K562 (cell line): Measurements from ENCODE around the gene PHKA2. TPM values are rescaled to one million over a fixed set of nuclear protein-coding genes. Genes with fewer than 3 reads are reported as not detected.

ENCODE experiments used
- ATAC-seq: fragments of 200-7000 bp; cut with Tn5 transposase; 3 replicates; pipeline ENCODE4 v1.9.1; 2020; ENCODE audit warnings: moderate library complexity
- BruUV-seq: library from RNA; stranded (reverse); fragments of 400-500 nt; replicated peaks from 2 replicates; lab custom pipeline; 2021; lab: Mats Ljungman, UMichigan
- CTCF ChIA-PET: fragments of 300-600 bp; formaldehyde crosslinking; extraction: SDS; loops from one replicate; lab custom pipeline; 2021; ENCODE audit warnings: low intra/inter-chr PET ratio; lab: Yijun Ruan, JAX
- POLR2A ChIA-PET: fragments of 300-600, 350-650 bp; sonication (Branson Sonifier 250); formaldehyde crosslinking; extraction: SDS; loops from one replicate; lab custom pipeline; 2021; ENCODE audit warnings: antibody characterized with exemption, inconsistent platforms; lab: Yijun Ruan, JAX
- DNase-seq, 4 experiments: peaks; one replicate each; pipeline versions ENCODE4 v3.0.0 to v3.0.0-alpha.2; 2011 to 2018; ENCODE audit warnings: low spot score in 3 of 4, mixed read lengths in 3 of 4; ENCODE audit errors: extremely low read depth in 1 of 4
- FAIRE-seq: peaks from 2 replicates; lab custom pipeline; 2011; peaks lifted over from hg19 to GRCh38; lab: Jason Lieb, UNC
- H2AFZ ChIP-seq: 2 replicates; pipeline ENCODE4 v1.6.0; 2011; ENCODE audit warnings: low read depth, low read length, control low read depth, inconsistent platforms
- H3K27ac ChIP-seq: fragments of 200-600 bp; 3 replicates; pipeline ENCODE4 v1.8.0; 2011; ENCODE audit warnings: low read depth, mild to moderate bottlenecking, control low read depth, inconsistent platforms, low read length, moderate library complexity, mixed read lengths; ENCODE audit errors: extremely low read depth
- H3K27me3 ChIP-seq, 2 experiments: fragments of 300-600 bp in 1 of 2; 2 replicates in 1 of 2; 3 replicates in 1 of 2; pipeline versions ENCODE4 v1.6.0 to v1.8.0; 2011; ENCODE audit warnings: inconsistent platforms in 2 of 2, low read length in 2 of 2, mild to moderate bottlenecking in 1 of 2, mixed read lengths in 1 of 2, moderate library complexity in 1 of 2; ENCODE audit not compliant: control insufficient read depth in 2 of 2, insufficient read depth in 2 of 2
- H3K36me3 ChIP-seq: fragments of 300-600 bp; 3 replicates; pipeline ENCODE4 v1.8.0; 2011; ENCODE audit warnings: mild to moderate bottlenecking, low read length, inconsistent platforms; ENCODE audit not compliant: control insufficient read depth, insufficient read depth
- H3K4me1 ChIP-seq, 2 experiments: fragments of 200-600 bp in 1 of 2; replicated peaks in 1 of 2; 2 replicates in 1 of 2; 3 replicates in 1 of 2; pipeline versions ENCODE4 v1.5.1 to v1.8.0; 2011; ENCODE audit warnings: inconsistent platforms in 2 of 2, low read length in 2 of 2, mild to moderate bottlenecking in 1 of 2, mixed read lengths in 1 of 2, moderate library complexity in 1 of 2; ENCODE audit not compliant: control insufficient read depth in 2 of 2, insufficient read depth in 2 of 2
- H3K4me2 ChIP-seq: 2 replicates; pipeline ENCODE4 v1.6.1; 2011; ENCODE audit warnings: low read length, control low read depth, inconsistent platforms, mixed read lengths; ENCODE audit not compliant: insufficient read depth
- H3K4me3 ChIP-seq: fragments of 200-600 bp; sonication (generic), shearing (Covaris generic); 2 replicates; pipeline ENCODE4 v1.5.1; 2016; ENCODE audit warnings: control low read depth, inconsistent platforms
- H3K79me2 ChIP-seq: fragments of 200-600 bp; 3 replicates; pipeline ENCODE4 v1.8.0; 2011; ENCODE audit warnings: low read length, inconsistent platforms; ENCODE audit not compliant: control insufficient read depth, insufficient read depth
- H3K9ac ChIP-seq, 2 experiments: 2 replicates each; pipeline versions ENCODE4 v1.6.0 to v1.6.1; 2011; ENCODE audit warnings: low read depth in 2 of 2, low read length in 2 of 2, control low read depth in 1 of 2, inconsistent platforms in 1 of 2, mild to moderate bottlenecking in 1 of 2, mixed read lengths in 1 of 2; ENCODE audit not compliant: insufficient read depth in 1 of 2
- H3K9me1 ChIP-seq: one replicate; pipeline ENCODE4 v1.6.0; 2011; ENCODE audit warnings: inconsistent platforms, mild to moderate bottlenecking, low read length, moderate library complexity; ENCODE audit not compliant: control insufficient read depth, insufficient read depth
- H3K9me3 ChIP-seq: replicated peaks from 2 replicates; pipeline ENCODE4 v1.5.1; 2011; ENCODE audit warnings: low read depth, low read length, inconsistent platforms; ENCODE audit not compliant: control insufficient read depth, insufficient read depth
- H4K20me1 ChIP-seq: replicated peaks from 2 replicates; pipeline ENCODE4 v1.6.1; 2011; ENCODE audit warnings: low read length, inconsistent platforms, mixed read lengths; ENCODE audit not compliant: control insufficient read depth, insufficient read depth
- BRF1 ChIP-seq: IDR thresholded peaks from 3 replicates; pipeline ENCODE4 v1.6.1; 2011; ENCODE audit warnings: borderline replicate concordance, mild to moderate bottlenecking; ENCODE audit not compliant: insufficient read length; ENCODE audit errors: extremely low read depth
- CHD1 ChIP-seq: fragments of 200-600 bp; sonication (generic); IDR thresholded peaks from one replicate; pipeline ENCODE4 v1.6.1; 2012; ENCODE audit warnings: mild to moderate bottlenecking, moderate library complexity, low read length, inconsistent platforms
- CREM ChIP-seq: IDR thresholded peaks from 2 replicates; pipeline ENCODE4 v1.6.1; 2014; ENCODE audit warnings: antibody characterized with exemption, low read depth
- JUN ChIP-seq, 2 experiments: sonication (generic) in 1 of 2; formaldehyde crosslinking in 1 of 2; IDR thresholded peaks; 2 replicates each; pipeline versions ENCODE4 v1.6.1 to v1.8.0; 2012 to 2022; ENCODE audit warnings: borderline replicate concordance in 2 of 2, mild to moderate bottlenecking in 2 of 2, improper control_type of control experiment in 1 of 2, low read depth in 1 of 2, low read length in 1 of 2, missing genetic modification reagents in 1 of 2
- MAFF ChIP-seq: IDR thresholded peaks from 2 replicates; pipeline ENCODE4 v1.6.1; 2012; ENCODE audit warnings: low read length, improper control_type of control experiment
- NCOA6 ChIP-seq: fragments of 450-650 bp; IDR thresholded peaks from 2 replicates; pipeline ENCODE4 v1.6.1; 2017; ENCODE audit warnings: mild to moderate bottlenecking
- NR2F6 ChIP-seq: fragments of 450-650 bp; formaldehyde crosslinking; IDR thresholded peaks from 2 replicates; pipeline ENCODE4 v1.4.0; 2020; ENCODE audit warnings: mild to moderate bottlenecking
- POLR3G ChIP-seq: IDR thresholded peaks from 2 replicates; pipeline ENCODE4 v1.6.1; 2011; ENCODE audit not compliant: insufficient read length, insufficient replicate concordance; ENCODE audit errors: extremely low read depth
- TEAD2 ChIP-seq: fragments of 450-650 bp; IDR thresholded peaks from 2 replicates; pipeline ENCODE4 v1.6.1; 2016; ENCODE audit warnings: missing genetic modification characterization, control low read depth, missing compliant biosample characterization
- ZNF436 ChIP-seq: fragments of 250-450, 450-650 bp; sonication (Bioruptor Pico); formaldehyde crosslinking; IDR thresholded peaks from 2 replicates; pipeline ENCODE4 v1.7.0; 2020; ENCODE audit warnings: mild to moderate bottlenecking
- ZNF561 ChIP-seq: fragments of 450-650 bp; formaldehyde crosslinking; conservative IDR thresholded peaks from 2 replicates; pipeline ENCODE4 v1.4.0; 2020; ENCODE audit warnings: mild to moderate bottlenecking, moderate library complexity
- ZNF583 ChIP-seq: fragments of 250-450 bp; sonication (Bioruptor Pico); IDR thresholded peaks from 2 replicates; pipeline ENCODE4 v1.4.0; 2020
- ZNF592 ChIP-seq: fragments of 450-650 bp; IDR thresholded peaks from 2 replicates; pipeline ENCODE4 v1.6.1; 2017; ENCODE audit warnings: antibody characterized with exemption, mild to moderate bottlenecking
- WGBS: fragments of 100-300 bp; shearing (Covaris generic); methylation state at CpG from one replicate; pipeline ENCODE4 v1.1.6; 2016; ENCODE audit warnings: low coverage, mixed read lengths; ENCODE audit not compliant: insufficient coverage; ENCODE audit errors: missing lambda C conversion rate; 5-methylcytosine and 5-hydroxymethylcytosine counted together
- in situ Hi-C: fragments of 300-500 bp; cut with MboI; formaldehyde crosslinking; loops from 4 replicates; pipeline ENCODE4 v1.15.0; 2018; ENCODE audit warnings: inconsistent platforms, mixed read lengths
- intact Hi-C: fragments of 100-400 bp; cut with micrococcal nuclease; formaldehyde crosslinking; loops from 2 replicates; pipeline ENCODE4 v1.14.2; 2022
- polyA plus RNA-seq, 8 experiments: library from polyadenylated mRNA; depleted of rRNA in 4 of 8; stranded (reverse) in 5 of 8; unstranded in 3 of 8; fragments of >200 nt; fragmentation: Nextera tagmentation in 2 of 8; fragmentation: Illumina TruSeq in 1 of 8; extraction: Ambion mirVana in 2 of 8; extraction: Trizol in 1 of 8; gene quantifications; 2 replicates each; pipeline versions ENCODE4 v1.2.1 to v1.2.3, GENCODE V29; 2011 to 2014; ENCODE audit warnings: inconsistent platforms in 1 of 8, missing spikeins in 1 of 8
- total RNA-seq, 7 experiments: library from RNA; depleted of rRNA in 6 of 7; stranded (reverse); fragments of >200 nt in 6 of 7; fragmentation: Illumina TruSeq in 2 of 7; extraction: Trizol in 2 of 7; gene quantifications; 2 replicates each; pipeline versions ENCODE4 v1.2.1 to v1.2.3, GENCODE V29; 2011 to 2021; ENCODE audit warnings: low replicate concordance in 1 of 7
- TF ChIP-seq, protein P1 (sequence below): sonication (generic); formaldehyde crosslinking; IDR thresholded peaks from 2 replicates; pipeline ENCODE4 v1.8.1; 2023; ENCODE audit warnings: mild to moderate bottlenecking, missing genetic modification reagents
- TF ChIP-seq, protein P2 (sequence below): fragments of 250-450 bp; sonication (Bioruptor Pico); IDR thresholded peaks from 2 replicates; pipeline ENCODE4 v1.8.0; 2021; ENCODE audit warnings: moderate library complexity, mild to moderate bottlenecking, inconsistent platforms
- TF ChIP-seq, protein P3 (sequence below): sonication (generic); formaldehyde crosslinking; IDR thresholded peaks from 2 replicates; pipeline ENCODE4 v1.8.0; 2022; ENCODE audit warnings: missing genetic modification reagents, mild to moderate bottlenecking, borderline replicate concordance

PHKA2 gene
- total and polyA plus RNA-seq, 9 of the 15 experiments (the other 6 are each of a cell fraction or from before 2014, with no cell fraction given), result 2.8 to 33.1 (median 20.3) TPM

DNA sequence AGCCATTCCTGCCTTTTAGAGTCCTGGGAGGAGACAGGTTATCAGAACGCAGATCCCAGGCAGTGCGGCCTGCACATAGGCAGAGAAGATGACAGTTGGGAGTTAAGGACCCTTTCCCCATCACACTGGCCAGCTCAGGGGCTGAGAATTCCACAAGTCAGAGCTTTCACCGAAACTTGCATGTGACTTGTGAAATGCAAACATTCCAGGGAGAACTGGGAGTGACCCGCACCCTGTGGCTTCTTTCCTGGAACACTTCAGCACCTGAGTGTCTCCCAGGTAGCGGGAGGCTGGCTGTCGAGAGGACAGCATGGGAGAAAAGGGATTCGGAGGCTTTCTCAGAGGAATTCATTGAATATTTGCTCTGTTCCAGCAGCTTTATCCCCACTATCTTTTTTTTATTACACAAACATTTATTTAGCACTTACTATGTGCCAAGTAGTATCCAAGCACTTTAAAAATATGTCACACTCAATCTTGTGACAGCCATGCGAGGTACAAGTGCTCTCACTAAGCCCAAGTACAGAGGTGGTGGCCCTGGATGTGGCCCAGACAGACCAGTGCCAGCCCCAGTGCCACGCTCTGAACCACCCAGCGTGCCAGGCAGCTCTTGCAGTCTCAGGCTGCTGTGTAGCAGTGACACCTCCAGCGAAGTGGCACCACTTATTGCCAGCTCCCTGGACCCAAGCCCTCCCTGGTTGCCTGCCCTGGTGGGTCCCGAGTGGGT is 100.5 kb downstream of the PHKA2 start:
- no peak for ATAC-seq
- ChIA-PET POLR2A (no interaction called here), CTCF (no interaction called here)
- H3K27ac ChIP-seq, result no peak overlapping the region
- intact Hi-C loops, result no loop called here
- peaks cover 5 to 19% of the 10 kb centered on the region in 2 experiments; a peak in 3 of 5 replicates for H3K4me1 ChIP-seq
- no peak overlapping the region for H3K4me2 ChIP-seq
- no peaks in the 10 kb centered on the region for H3K36me3 ChIP-seq
- no peak for FAIRE-seq
- peaks cover 0 to 5% of the 10 kb centered on the region in 2 experiments; a peak in 3 of 5 replicates for H3K27me3 ChIP-seq
- no peaks in the 10 kb centered on the region for H3K79me2 ChIP-seq
- H4K20me1 ChIP-seq, result 0 out of 2 replicates have a peak, but pooled peaks cover 5% of the 10 kb centered on the region
- no peak overlapping the region for H2AFZ ChIP-seq
- in situ Hi-C loops, result no loop called here
- no peak overlapping the region for H3K9ac ChIP-seq
- H3K4me3 ChIP-seq, result no peak overlapping the region
- H3K9me1 ChIP-seq, result no peaks in the 10 kb centered on the region
- BruUV-seq, result no TSS peak
- 0% methylated on average over 7 of the region's 12 CpGs for WGBS
- DNase-seq, result no peak
- no peaks in the 10 kb centered on the region for H3K9me3 ChIP-seq
- TF ChIP-seq ZNF592 (no peak), TEAD2 (tag) (no peak), JUN (IDR thresholded peaks at IDR 0.05; ENCODE audit: borderline replicate concordance, low read depth, low read length) (no peak), JUN (CRISPR knock-in tag; IDR thresholded peaks at IDR 0.05; ENCODE audit: borderline replicate concordance) (no peak), NCOA6 (no peak), MAFF (no peak), BRF1 (no peak), ZNF436 (no peak), POLR3G (no peak), CREM (no peak), NR2F6 (CRISPR knock-in tag) (no peak), ZNF583 (CRISPR knock-in tag) (no peak), CHD1 (no peak), ZNF561 (CRISPR knock-in tag) (no peak)
- TF ChIP-seq, protein P1, sequence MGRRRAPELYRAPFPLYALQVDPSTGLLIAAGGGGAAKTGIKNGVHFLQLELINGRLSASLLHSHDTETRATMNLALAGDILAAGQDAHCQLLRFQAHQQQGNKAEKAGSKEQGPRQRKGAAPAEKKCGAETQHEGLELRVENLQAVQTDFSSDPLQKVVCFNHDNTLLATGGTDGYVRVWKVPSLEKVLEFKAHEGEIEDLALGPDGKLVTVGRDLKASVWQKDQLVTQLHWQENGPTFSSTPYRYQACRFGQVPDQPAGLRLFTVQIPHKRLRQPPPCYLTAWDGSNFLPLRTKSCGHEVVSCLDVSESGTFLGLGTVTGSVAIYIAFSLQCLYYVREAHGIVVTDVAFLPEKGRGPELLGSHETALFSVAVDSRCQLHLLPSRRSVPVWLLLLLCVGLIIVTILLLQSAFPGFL (CRISPR knock-in tag), result no peak
- TF ChIP-seq, protein P2, sequence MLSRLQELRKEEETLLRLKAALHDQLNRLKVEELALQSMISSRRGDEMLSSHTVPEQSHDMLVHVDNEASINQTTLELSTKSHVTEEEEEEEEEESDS (CRISPR knock-in tag), result no peak
- TF ChIP-seq, protein P3, sequence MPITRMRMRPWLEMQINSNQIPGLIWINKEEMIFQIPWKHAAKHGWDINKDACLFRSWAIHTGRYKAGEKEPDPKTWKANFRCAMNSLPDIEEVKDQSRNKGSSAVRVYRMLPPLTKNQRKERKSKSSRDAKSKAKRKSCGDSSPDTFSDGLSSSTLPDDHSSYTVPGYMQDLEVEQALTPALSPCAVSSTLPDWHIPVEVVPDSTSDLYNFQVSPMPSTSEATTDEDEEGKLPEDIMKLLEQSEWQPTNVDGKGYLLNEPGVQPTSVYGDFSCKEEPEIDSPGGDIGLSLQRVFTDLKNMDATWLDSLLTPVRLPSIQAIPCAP (CRISPR knock-in tag), result no peak
